Chondrocyte (in vitro differentiated cells): ENCODE results near the gene IL15RA. TPM values are rescaled to one million over a fixed set of nuclear protein-coding genes. Genes with fewer than 3 reads are reported as not detected.

Source experiments
- DNase-seq: peaks from one replicate; pipeline ENCODE4 v3.0.0; 2021; ENCODE audit warnings: mixed read lengths, low spot score
- H3K27ac Mint-ChIP-seq: one replicate; pipeline ENCODE4 v1.8.0; 2021; ENCODE audit warnings: mild to moderate bottlenecking, moderate library complexity, mixed read lengths; ENCODE audit not compliant: unreplicated experiment
- H3K27me3 Mint-ChIP-seq: 2 replicates; pipeline ENCODE4 v1.8.0; 2021; ENCODE audit warnings: low read depth, mixed read lengths
- H3K36me3 Mint-ChIP-seq: 2 replicates; pipeline ENCODE4 v1.8.0; 2021; ENCODE audit warnings: low read depth, mixed read lengths
- H3K4me1 Mint-ChIP-seq: 2 replicates; pipeline ENCODE4 v1.8.0; 2021; ENCODE audit warnings: low read depth, mild to moderate bottlenecking, mixed read lengths
- H3K4me3 Mint-ChIP-seq: one replicate; pipeline ENCODE4 v1.8.0; 2021; ENCODE audit warnings: mild to moderate bottlenecking, moderate library complexity, mixed read lengths; ENCODE audit not compliant: unreplicated experiment
- H3K9me3 Mint-ChIP-seq: 2 replicates; pipeline ENCODE4 v1.8.0; 2021; ENCODE audit warnings: low read depth, mixed read lengths
- CTCF ChIP-seq: fragments of 200-600 bp; sonication (generic); IDR thresholded peaks from 2 replicates; pipeline ENCODE4 v1.5.0; 2021; ENCODE audit warnings: antibody characterized with exemption, mild to moderate bottlenecking, moderate library complexity
- total RNA-seq: library from RNA; stranded (reverse); gene quantifications from 3 replicates; pipeline ENCODE4 v1.2.1, GENCODE V29; 2021

The IL15RA gene
- total RNA-seq, 1 donor from 2014 or later, result 0.65 TPM

GRCh38 chr10:5905854-5906507 is 71.4 kb downstream of the IL15RA start:
- Mint-ChIP-seq H3K4me3 (no peak overlapping the region), H3K4me1 (peaks cover 2% of the 10 kb centered on the region), H3K36me3 (peaks cover 17% of the 10 kb centered on the region)

GRCh38 chr10:5904227-5904626 is 73.1 kb downstream of the IL15RA start:
- Mint-ChIP-seq H3K4me1 (peaks cover 2% of the 10 kb centered on the region), H3K9me3 (no peaks in the 10 kb centered on the region), H3K27me3 (no peaks in the 10 kb centered on the region), H3K36me3 (peaks cover 13% of the 10 kb centered on the region), H3K27ac (no peak overlapping the region), H3K4me3 (no peak overlapping the region)
- TF ChIP-seq CTCF, result no peak
- DNase-seq, result no peak

More at GRCh38 chr10:5905854-5906507, 71.4 kb downstream of the IL15RA start:
- no peak for DNase-seq
- H3K27me3 Mint-ChIP-seq, result no peaks in the 10 kb centered on the region
- TF ChIP-seq CTCF, result no peak
- no peak overlapping the region for H3K27ac Mint-ChIP-seq
- no peaks in the 10 kb centered on the region for H3K9me3 Mint-ChIP-seq

- no peaks in the 10 kb centered on the region for H3K9me3 Mint-ChIP-seq
- no peak for TF ChIP-seq CTCF
- no peak for DNase-seq
- peaks cover 8% of the 10 kb centered on the region for H3K36me3 Mint-ChIP-seq
- H3K4me3 Mint-ChIP-seq, result no peak overlapping the region
- H3K27ac Mint-ChIP-seq, result no peak overlapping the region
- H3K4me1 Mint-ChIP-seq, result peaks cover 2% of the 10 kb centered on the region
- H3K27me3 Mint-ChIP-seq, result no peaks in the 10 kb centered on the region
Observed at GRCh38 chr10:5903563-5903962, 73.8 kb downstream of the IL15RA start.

GRCh38 chr10:5902511-5903274 is 74.7 kb downstream of the IL15RA start:
- no peaks in the 10 kb centered on the region for H3K27me3 Mint-ChIP-seq
- no peak overlapping the region for H3K27ac Mint-ChIP-seq
- peaks cover 4% of the 10 kb centered on the region for H3K9me3 Mint-ChIP-seq
- DNase-seq, result no peak
- H3K4me1 Mint-ChIP-seq, result peaks cover 3% of the 10 kb centered on the region
- H3K36me3 Mint-ChIP-seq, result peaks cover 11% of the 10 kb centered on the region
- H3K4me3 Mint-ChIP-seq, result no peak overlapping the region
- no peak for TF ChIP-seq CTCF

Other genes starting within 250 kb of the IL15RA start
- gene GDI2, start 164.1 kb downstream of the IL15RA start, total RNA-seq, result 254 to 259 TPM (median 256 TPM) in 3 replicates
- 5.8 to 6.5 TPM (median 6.4 TPM) in 3 replicates for gene ANKRD16, start 87.7 kb downstream of the IL15RA start, total RNA-seq
- gene FBH1, start 87.3 kb downstream of the IL15RA start, total RNA-seq, result 62.2 to 96.6 TPM (median 66.5 TPM) in 3 replicates
- gene IL2RA, start 84.8 kb upstream of the IL15RA start, total RNA-seq, result not detected in 3 replicates
- 56.3 to 59.0 TPM (median 57.0 TPM) in 3 replicates for gene RBM17, start 111.5 kb upstream of the IL15RA start, total RNA-seq
- gene PFKFB3, start 225.4 kb upstream of the IL15RA start, total RNA-seq, result 40.3 to 46.5 TPM (median 41.6 TPM) in 3 replicates